ENCODE measurements around the gene INHBE.
"Not testable (repeated sequence)": the region's sequence is repeated elsewhere in the genome, so short reads cannot be mapped to it uniquely, and the experiment has no call there.

Gene INHBE

GRCh38 chr12:57475271-57476161 is 20.4 kb downstream of the INHBE start:
- no peak for DNase-seq (ENCODE audit: low read depth in 2 of 2)

GRCh38 chr12:57476162-57476992 is 21.3 kb downstream of the INHBE start:
- no peak for DNase-seq (ENCODE audit: low read depth in 2 of 2)

GRCh38 chr12:57476993-57477709 is 22.0 kb downstream of the INHBE start:
- no peak for DNase-seq (ENCODE audit: low read depth in 2 of 2)

GRCh38 chr12:57477710-57478681 is 22.9 kb downstream of the INHBE start:
- no peak for DNase-seq (ENCODE audit: low read depth in 2 of 2)

- DNase-seq (ENCODE audit: low read depth in 2 of 2): no peak
Observed at GRCh38 chr12:57479043-57479375, 23.9 kb downstream of the INHBE start.

GRCh38 chr12:57479376-57480115 is 24.4 kb downstream of the INHBE start, which contains the start of gene ARHGAP9:
TSS of gene ARHGAP9 (minus strand) at chr12:57479866. CDS start at chr12:57479406, 460 bp downstream.
- no peak for DNase-seq (ENCODE audit: low read depth in 2 of 2)

- no peak for DNase-seq (ENCODE audit: low read depth in 2 of 2)
Observed at GRCh38 chr12:57481671-57482070, 26.6 kb downstream of the INHBE start.

- DNase-seq (ENCODE audit: low read depth in 2 of 2): peak; percentile 57 to 60
Observed at GRCh38 chr12:57483466-57483865, 28.4 kb downstream of the INHBE start.

- no peak for DNase-seq (ENCODE audit: low read depth in 2 of 2)
Observed at GRCh38 chr12:57485695-57486094, 30.6 kb downstream of the INHBE start.

GRCh38 chr12:57487055-57487596 is 32.0 kb downstream of the INHBE start:
- no peak for DNase-seq (ENCODE audit: low read depth in 2 of 2)

- peak; percentile 93 to 94 for DNase-seq (ENCODE audit: low read depth in 2 of 2)
Observed at GRCh38 chr12:57487597-57488401, 32.7 kb downstream of the INHBE start, which contains the start of gene MARS1. TSS of gene MARS1 (plus strand) at chr12:57488068. CDS start at chr12:57488091, 23 bp downstream.

GRCh38 chr12:57488402-57489156 is 33.5 kb downstream of the INHBE start:
- no peak for DNase-seq (ENCODE audit: low read depth in 2 of 2)

GRCh38 chr12:57489157-57489641 is 34.1 kb downstream of the INHBE start:
- DNase-seq (ENCODE audit: low read depth in 2 of 2): no peak

GRCh38 chr12:57490126-57490525 is 35.0 kb downstream of the INHBE start:
- DNase-seq (ENCODE audit: low read depth in 2 of 2): no peak

- no peak for DNase-seq (ENCODE audit: low read depth in 2 of 2)
Observed at GRCh38 chr12:57491393-57492280, 36.5 kb downstream of the INHBE start.

- DNase-seq (ENCODE audit: low read depth in 2 of 2): not testable (repeated sequence)
Observed at GRCh38 chr12:57495051-57495701, 40.1 kb downstream of the INHBE start.
